Progenitor cell of endocrine pancreas (in vitro differentiated cells): ENCODE measurements around the gene KAT8. TPM values are rescaled to one million over a fixed set of nuclear protein-coding genes. Genes with fewer than 3 reads are reported as not detected.

ENCODE experiments used
- DNase-seq: peaks from one replicate; pipeline ENCODE4 v3.0.0; 2021; ENCODE audit warnings: low spot score; ENCODE audit not compliant: unreplicated experiment
- H3K27ac Mint-ChIP-seq: 2 replicates; pipeline ENCODE4 v1.8.0; 2021; ENCODE audit warnings: mild to moderate bottlenecking, moderate library complexity, mixed read lengths
- H3K27me3 Mint-ChIP-seq: 2 replicates; pipeline ENCODE4 v1.8.0; 2021; ENCODE audit warnings: mixed read lengths
- H3K36me3 Mint-ChIP-seq: 2 replicates; pipeline ENCODE4 v1.8.0; 2022; ENCODE audit warnings: mixed read lengths; ENCODE audit not compliant: insufficient read depth
- H3K4me1 Mint-ChIP-seq: 2 replicates; pipeline ENCODE4 v1.8.0; 2021; ENCODE audit warnings: low read depth, mixed read lengths
- H3K4me3 Mint-ChIP-seq: 2 replicates; pipeline ENCODE4 v1.8.0; 2021; ENCODE audit warnings: low read depth, mild to moderate bottlenecking, moderate library complexity, mixed read lengths
- H3K9me3 Mint-ChIP-seq: 2 replicates; pipeline ENCODE4 v1.8.0; 2021; ENCODE audit warnings: low read depth, mixed read lengths
- total RNA-seq: library from RNA; stranded (reverse); gene quantifications from 2 replicates; pipeline ENCODE4 v1.2.1, GENCODE V29; 2021
- TF ChIP-seq, protein P1 (sequence below): fragments of 200-600 bp; sonication (generic); IDR thresholded peaks from one replicate; pipeline ENCODE4 v1.5.0; 2021; ENCODE audit warnings: antibody characterized with exemption, mild to moderate bottlenecking; ENCODE audit not compliant: unreplicated experiment

The KAT8 gene
- total RNA-seq, 1 donor from 2014 or later: 72.4 TPM

DNA sequence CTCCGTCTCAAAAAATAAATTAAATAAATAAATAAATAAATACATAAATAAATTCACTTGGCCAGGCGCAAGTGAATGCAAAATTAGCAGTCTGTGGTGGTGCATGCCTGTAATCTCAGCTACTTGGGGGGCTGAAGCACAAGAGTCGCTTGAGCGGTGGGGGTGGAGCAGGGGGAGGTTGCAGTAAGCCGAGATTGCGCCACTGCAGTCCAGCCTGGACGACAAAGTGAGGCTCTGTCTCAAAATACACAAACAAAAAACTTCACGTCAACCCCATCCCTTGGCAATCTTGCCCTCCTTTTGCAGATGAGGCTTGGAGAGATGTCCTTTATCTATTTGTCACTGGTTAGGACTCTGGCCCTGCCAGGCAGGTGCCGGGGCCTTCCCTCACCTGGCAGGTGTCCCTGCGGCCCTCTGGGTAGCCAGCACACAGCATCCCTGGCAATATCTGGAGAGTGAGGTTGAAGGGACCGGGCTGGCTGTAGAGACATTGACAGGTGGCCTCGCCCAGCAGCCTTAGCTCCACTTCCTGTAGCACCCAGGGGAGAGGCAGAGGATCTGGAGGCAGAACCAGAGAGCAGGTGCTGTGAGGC is 28.0 kb downstream of the KAT8 start:
- Mint-ChIP-seq H3K36me3 (no peaks in the 10 kb centered on the region), H3K27me3 (peaks cover 45% of the 10 kb centered on the region), H3K4me1 (peaks cover 7% of the 10 kb centered on the region), H3K4me3 (no peak overlapping the region), H3K9me3 (no peaks in the 10 kb centered on the region), H3K27ac (no peak overlapping the region)
- DNase-seq: no peak
- TF ChIP-seq, protein P1, sequence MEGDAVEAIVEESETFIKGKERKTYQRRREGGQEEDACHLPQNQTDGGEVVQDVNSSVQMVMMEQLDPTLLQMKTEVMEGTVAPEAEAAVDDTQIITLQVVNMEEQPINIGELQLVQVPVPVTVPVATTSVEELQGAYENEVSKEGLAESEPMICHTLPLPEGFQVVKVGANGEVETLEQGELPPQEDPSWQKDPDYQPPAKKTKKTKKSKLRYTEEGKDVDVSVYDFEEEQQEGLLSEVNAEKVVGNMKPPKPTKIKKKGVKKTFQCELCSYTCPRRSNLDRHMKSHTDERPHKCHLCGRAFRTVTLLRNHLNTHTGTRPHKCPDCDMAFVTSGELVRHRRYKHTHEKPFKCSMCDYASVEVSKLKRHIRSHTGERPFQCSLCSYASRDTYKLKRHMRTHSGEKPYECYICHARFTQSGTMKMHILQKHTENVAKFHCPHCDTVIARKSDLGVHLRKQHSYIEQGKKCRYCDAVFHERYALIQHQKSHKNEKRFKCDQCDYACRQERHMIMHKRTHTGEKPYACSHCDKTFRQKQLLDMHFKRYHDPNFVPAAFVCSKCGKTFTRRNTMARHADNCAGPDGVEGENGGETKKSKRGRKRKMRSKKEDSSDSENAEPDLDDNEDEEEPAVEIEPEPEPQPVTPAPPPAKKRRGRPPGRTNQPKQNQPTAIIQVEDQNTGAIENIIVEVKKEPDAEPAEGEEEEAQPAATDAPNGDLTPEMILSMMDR: no peak

DNA sequence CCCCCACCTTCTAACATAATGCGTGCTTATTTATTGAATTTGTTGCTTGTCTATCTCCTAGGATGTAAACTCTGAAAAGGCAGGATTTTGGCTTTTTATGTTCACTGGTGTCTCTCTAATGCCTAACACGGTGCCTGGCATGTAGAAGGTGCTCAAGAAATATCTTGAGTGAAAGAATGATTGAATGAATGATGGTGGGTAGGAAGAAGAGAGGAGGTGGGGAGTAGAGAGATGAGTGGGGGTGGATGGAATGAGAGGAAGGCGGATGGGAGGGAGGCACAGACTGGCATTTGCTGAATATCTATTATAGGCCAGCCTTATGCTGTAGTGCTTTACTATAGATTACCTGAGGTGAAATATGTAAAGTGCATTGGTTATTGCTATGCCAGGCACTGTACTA is 30.1 kb downstream of the KAT8 start:
- Mint-ChIP-seq H3K36me3 (no peaks in the 10 kb centered on the region), H3K4me1 (no peaks in the 10 kb centered on the region), H3K4me3 (no peak overlapping the region), H3K9me3 (no peaks in the 10 kb centered on the region), H3K27ac (no peak overlapping the region), H3K27me3 (peaks cover 45% of the 10 kb centered on the region)
- TF ChIP-seq, protein P1: no peak
- no peak for DNase-seq

DNA sequence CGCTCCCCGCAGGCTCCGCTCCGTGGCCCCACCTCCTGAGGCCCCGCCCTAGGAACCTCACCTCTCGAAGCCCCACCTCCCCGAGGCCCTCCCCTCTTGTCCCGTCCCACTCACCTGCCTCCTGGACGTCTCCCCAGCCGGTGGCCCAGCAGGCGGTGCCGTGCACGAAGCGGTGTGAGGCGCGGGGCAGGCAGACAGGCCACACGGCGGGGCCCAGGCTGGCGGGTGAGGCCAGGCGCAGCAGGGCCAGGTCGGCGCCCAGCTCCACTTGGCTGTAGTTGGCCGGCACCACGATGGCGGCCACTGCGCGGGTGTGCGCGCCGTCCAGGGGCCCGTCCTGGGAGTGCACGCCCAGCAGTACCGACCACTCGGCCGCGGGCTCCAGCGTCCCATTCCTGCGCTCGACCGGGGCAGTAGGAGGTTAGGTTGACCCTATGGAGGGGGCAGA is 30.8 kb downstream of the KAT8 start:
- peaks cover 45% of the 10 kb centered on the region for H3K27me3 Mint-ChIP-seq
- no peaks in the 10 kb centered on the region for H3K36me3 Mint-ChIP-seq
- no peak overlapping the region for H3K4me3 Mint-ChIP-seq
- no peak overlapping the region for H3K27ac Mint-ChIP-seq
- H3K4me1 Mint-ChIP-seq: no peaks in the 10 kb centered on the region
- DNase-seq: no peak
- TF ChIP-seq, protein P1: no peak
- H3K9me3 Mint-ChIP-seq: no peaks in the 10 kb centered on the region

GRCh38 chr16:31148896-31149295 is 31.4 kb downstream of the KAT8 start:
- TF ChIP-seq, protein P1: no peak
- H3K9me3 Mint-ChIP-seq: no peaks in the 10 kb centered on the region
- H3K4me1 Mint-ChIP-seq: no peaks in the 10 kb centered on the region
- peaks cover 39% of the 10 kb centered on the region for H3K27me3 Mint-ChIP-seq
- no peak overlapping the region for H3K4me3 Mint-ChIP-seq
- no peaks in the 10 kb centered on the region for H3K36me3 Mint-ChIP-seq
- no peak for DNase-seq
- no peak overlapping the region for H3K27ac Mint-ChIP-seq

GRCh38 chr16:31149332-31149731 is 31.9 kb downstream of the KAT8 start:
- no peaks in the 10 kb centered on the region for H3K4me1 Mint-ChIP-seq
- DNase-seq: no peak
- no peaks in the 10 kb centered on the region for H3K36me3 Mint-ChIP-seq
- H3K27ac Mint-ChIP-seq: no peak overlapping the region
- TF ChIP-seq, protein P1: no peak
- H3K9me3 Mint-ChIP-seq: no peaks in the 10 kb centered on the region
- H3K27me3 Mint-ChIP-seq: peaks cover 39% of the 10 kb centered on the region
- no peak overlapping the region for H3K4me3 Mint-ChIP-seq
